GM12878 (cell line): Measurements from ENCODE around the gene PCCB. TPM values are rescaled to one million over a fixed set of nuclear protein-coding genes. Genes with fewer than 3 reads are reported as not detected.
"Not testable (repeated sequence)": the region's sequence is repeated elsewhere in the genome, so short reads cannot be mapped to it uniquely, and the experiment has no call there.

Experiments
- ATAC-seq: fragments of 200-7000 bp; cut with Tn5 transposase; 3 replicates; pipeline ENCODE4 v1.9.1; 2020; ENCODE audit warnings: mild to moderate bottlenecking, moderate library complexity
- BruUV-seq: library from RNA; stranded (reverse); fragments of 400-500 nt; replicated peaks from 2 replicates; lab custom pipeline; 2021; lab: Mats Ljungman, UMichigan
- CTCF ChIA-PET: fragments of 300-600 bp; sonication (Branson Sonifier 250); formaldehyde crosslinking; extraction: SDS; loops from one replicate; lab custom pipeline; 2021; ENCODE audit warnings: inconsistent platforms; lab: Yijun Ruan, JAX
- POLR2A ChIA-PET: fragments of 350-600 bp; formaldehyde crosslinking; extraction: SDS; loops from one replicate; lab custom pipeline; 2021; ENCODE audit warnings: inconsistent platforms; lab: Charles Lee
- RAD21 ChIA-PET: fragments of 300-600 bp; sonication (Branson Sonifier 250); formaldehyde crosslinking; loops from one replicate; lab custom pipeline; 2023; ENCODE audit warnings: antibody characterized with exemption; ENCODE audit not compliant: unreplicated experiment; lab: Charles Lee
- SMC1A ChIA-PET: fragments of 300-600 bp; sonication (Branson Sonifier 250); formaldehyde crosslinking; loops from one replicate; lab custom pipeline; 2023; ENCODE audit not compliant: unreplicated experiment, uncharacterized antibody; lab: Charles Lee
- DNase-seq: peaks from one replicate; pipeline ENCODE4 v3.0.0-alpha.2; 2011; ENCODE audit warnings: low read depth, low spot score
- FAIRE-seq: peaks from 3 replicates; lab custom pipeline; 2011; peaks lifted over from hg19 to GRCh38; lab: Jason Lieb, UNC
- H2AFZ ChIP-seq: 2 replicates; pipeline ENCODE4 v1.6.0; 2011; ENCODE audit warnings: low read depth, low read length, control low read depth; ENCODE audit not compliant: control insufficient read depth
- H3K27ac ChIP-seq: 2 replicates; pipeline ENCODE4 v1.5.1; 2011; ENCODE audit warnings: control low read depth; ENCODE audit not compliant: control insufficient read depth, insufficient read depth
- H3K27me3 ChIP-seq, 2 experiments: replicated peaks in 1 of 2; 2 replicates each; pipeline versions ENCODE4 v1.6.0 to v1.6.1; 2011; ENCODE audit warnings: low read length in 1 of 2; ENCODE audit not compliant: control insufficient read depth in 2 of 2, insufficient read depth in 2 of 2
- H3K36me3 ChIP-seq, 2 experiments: 2 replicates each; pipeline ENCODE4 v1.5.1; 2011; ENCODE audit warnings: low read length in 1 of 2; ENCODE audit not compliant: control insufficient read depth in 2 of 2, insufficient read depth in 2 of 2
- H3K4me1 ChIP-seq: 2 replicates; pipeline ENCODE4 v1.6.1; 2011; ENCODE audit warnings: mild to moderate bottlenecking, low read length, moderate library complexity, mixed read lengths; ENCODE audit not compliant: control insufficient read depth, insufficient read depth
- H3K4me2 ChIP-seq: 2 replicates; pipeline ENCODE4 v1.6.0; 2011; ENCODE audit warnings: control low read depth; ENCODE audit not compliant: control insufficient read depth, insufficient read depth
- H3K4me3 ChIP-seq: fragments of 200-600 bp; sonication (generic); 2 replicates; pipeline ENCODE4 v1.5.1; 2016
- H3K79me2 ChIP-seq: 2 replicates; pipeline ENCODE4 v1.6.0; 2011; ENCODE audit warnings: low read length; ENCODE audit not compliant: control insufficient read depth, insufficient read depth
- H3K9ac ChIP-seq: 2 replicates; pipeline ENCODE4 v1.8.0; 2011; ENCODE audit warnings: low read length, control low read depth, mixed read lengths; ENCODE audit not compliant: control insufficient read depth, insufficient read depth
- H3K9me3 ChIP-seq: replicated peaks from 3 replicates; pipeline ENCODE4 v1.5.1; 2011; ENCODE audit warnings: mild to moderate bottlenecking, low read length; ENCODE audit not compliant: control insufficient read depth, insufficient read depth
- H4K20me1 ChIP-seq: 2 replicates; pipeline ENCODE4 v1.6.0; 2011; ENCODE audit not compliant: control insufficient read depth, insufficient read depth
- HDGF ChIP-seq: fragments of 450-650 bp; IDR thresholded peaks from 2 replicates; pipeline ENCODE4 v1.6.1; 2016; ENCODE audit warnings: antibody characterized with exemption
- POLR2AphosphoS2 ChIP-seq: IDR thresholded peaks from 2 replicates; pipeline ENCODE4 v1.6.1; 2011; ENCODE audit warnings: low read depth, mild to moderate bottlenecking, low read length, improper control_type of control experiment, moderate library complexity
- WGBS: methylation state at CpG from one replicate; pipeline ENCODE4 v1.1.6; 2016; ENCODE audit warnings: low lambda C conversion rate; ENCODE audit not compliant: insufficient replicate concordance, insufficient coverage; ENCODE audit errors: missing lambda C conversion rate; 5-methylcytosine and 5-hydroxymethylcytosine counted together
- in situ Hi-C: fragments of 300-500 bp; cut with MboI; formaldehyde crosslinking; loops from 9 replicates; pipeline ENCODE4 v1.14.3; 2018; ENCODE audit warnings: mixed read lengths
- intact Hi-C: fragments of 100-400 bp; cut with micrococcal nuclease; formaldehyde crosslinking; loops from one replicate; pipeline ENCODE4 v1.14.2; 2022; ENCODE audit not compliant: unreplicated experiment
- polyA plus RNA-seq, 11 experiments: library from polyadenylated mRNA; depleted of rRNA in 4 of 11; unstranded in 6 of 11; stranded (reverse) in 5 of 11; fragments of >200 nt; fragmentation: Nextera tagmentation in 4 of 11; fragmentation: Illumina TruSeq in 1 of 11; extraction: Ambion mirVana in 4 of 11; extraction: Trizol in 1 of 11; gene quantifications; 1 replicate in 1 of 11; 2 replicates in 10 of 11; pipeline versions ENCODE4 v1.2.1 to v1.2.3, GENCODE V29; 2011 to 2016; ENCODE audit warnings: inconsistent platforms in 2 of 11, missing spikeins in 2 of 11, low read depth in 1 of 11
- total RNA-seq, 4 experiments: library from RNA; depleted of rRNA in 3 of 4; stranded (reverse); fragments of >200 nt in 3 of 4; fragmentation: Illumina TruSeq in 1 of 4; extraction: Trizol in 1 of 4; gene quantifications; 2 replicates each; pipeline versions ENCODE4 v1.2.1 to v1.2.3, GENCODE V29; 2013 to 2021
- TF ChIP-seq, protein P1 (sequence below): fragments of 450-650 bp; IDR thresholded peaks from 2 replicates; pipeline ENCODE4 v1.6.1; 2018; ENCODE audit warnings: mild to moderate bottlenecking, low read depth, moderate library complexity; ENCODE audit not compliant: partially characterized antibody

The PCCB gene
- total and polyA plus RNA-seq, 10 of the 15 experiments (the other 5 are each of a cell fraction or from before 2014, with no cell fraction given): 67.2 to 133 (median 86.9) TPM

DNA sequence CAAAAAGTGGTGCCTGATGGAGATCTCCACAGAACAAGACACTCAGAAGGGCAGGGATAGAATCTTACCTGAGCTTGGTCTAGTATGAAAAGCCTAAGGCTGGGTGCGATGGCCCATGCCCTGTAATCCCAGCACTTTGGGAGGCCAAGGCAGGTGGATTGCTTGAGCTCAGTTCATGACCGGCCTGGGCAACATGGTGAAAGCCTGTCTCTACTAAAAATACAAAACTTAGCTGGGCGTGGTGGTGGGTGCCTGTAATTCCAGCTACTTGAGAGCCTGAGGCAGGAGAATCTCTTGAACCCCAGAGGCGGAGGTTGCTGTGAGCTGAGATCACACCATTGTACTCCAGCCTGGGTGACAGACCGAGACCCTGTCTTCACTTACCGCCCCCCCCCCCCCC, 84.6 kb downstream of the PCCB start:
- WGBS: 100% methylated on average over 6 of the region's 6 CpGs
- CTCF ChIA-PET: interaction anchor here (1.3 to 2.1 kb wide), 3 partner anchors 17 to 260 kb away, joined by 3 to 11 read pairs (median 5); no protein-coding TSS in a partner anchor
- H3K4me1 ChIP-seq, H3K27ac ChIP-seq, BruUV-seq, H3K36me3 ChIP-seq, H3K4me2 ChIP-seq, H4K20me1 ChIP-seq, H3K79me2 ChIP-seq, H3K9me3 ChIP-seq, H2AFZ ChIP-seq, H3K9ac ChIP-seq, H3K4me3 ChIP-seq, FAIRE-seq, ATAC-seq, POLR2A ChIA-PET, in situ Hi-C loops, H3K27me3 ChIP-seq, DNase-seq: not testable (repeated sequence)
- SMC1A ChIA-PET: interaction anchor here (1.8 kb wide), 1 partner anchor 418 kb away, joined by 5 read pairs; the partner anchor contains the start of gene STAG1
- intact Hi-C loops: loop anchor here (5.0 kb wide), 1 partner anchor 262 kb away; no protein-coding TSS in a partner anchor
- RAD21 ChIA-PET: interaction anchor here (0.7 to 1.1 kb wide), 2 partner anchors 8 to 260 kb away, joined by 3 to 5 read pairs; no protein-coding TSS in a partner anchor

DNA sequence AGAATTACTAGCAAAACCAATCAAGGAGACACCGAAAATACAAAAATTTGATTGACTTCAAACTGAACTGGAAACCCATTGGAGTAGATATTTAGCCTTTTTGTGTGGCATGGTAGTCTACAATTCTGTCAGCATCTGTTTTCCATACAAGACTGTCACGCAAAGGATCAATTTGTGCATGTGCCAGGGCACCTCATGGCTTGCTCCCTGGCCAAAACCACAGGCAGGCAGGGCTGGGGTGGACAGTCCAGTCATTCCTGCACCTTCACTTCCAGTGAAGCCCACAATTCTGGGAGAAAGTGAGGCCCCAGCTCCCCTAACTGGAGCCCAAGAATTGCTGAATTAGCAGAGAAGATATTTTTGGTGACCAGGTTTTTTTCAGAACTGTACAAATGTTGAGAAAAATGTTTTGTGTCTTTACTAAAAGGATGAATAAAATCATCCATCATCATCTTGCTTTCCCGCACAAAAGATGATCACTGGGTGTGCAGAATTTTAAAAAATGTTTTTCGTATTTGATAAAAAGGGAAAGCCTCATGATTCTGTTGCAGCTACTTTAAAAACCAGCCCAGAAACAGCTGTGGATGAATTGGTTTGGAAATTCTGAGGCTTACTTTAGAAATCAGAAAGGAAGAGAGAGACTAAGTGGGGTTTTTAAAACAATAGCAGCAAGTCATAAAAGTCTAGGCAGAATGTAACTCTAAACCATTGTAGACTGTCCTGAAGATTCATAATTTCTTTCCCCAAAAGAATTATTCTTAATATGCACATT, 86.4 kb downstream of the PCCB start:
- BruUV-seq: no TSS peak

More for the DNA sequence above, 86.4 kb downstream of the PCCB start:
- Histone ChIP-seq H4K20me1 (no peaks in the 10 kb centered on the region), H3K27ac (no peak overlapping the region), H3K79me2 (no peaks in the 10 kb centered on the region), H3K9me3 (no peaks in the 10 kb centered on the region), H3K4me2 (no peak overlapping the region), H3K4me1 (no peaks in the 10 kb centered on the region), H3K4me3 (no peak overlapping the region), H2AFZ (no peak overlapping the region), H3K9ac (no peak overlapping the region), H3K36me3 (peaks cover 4 to 9% of the 10 kb centered on the region in 2 experiments), H3K27me3 (no peaks in the 10 kb centered on the region)
- TF ChIP-seq, protein P1, sequence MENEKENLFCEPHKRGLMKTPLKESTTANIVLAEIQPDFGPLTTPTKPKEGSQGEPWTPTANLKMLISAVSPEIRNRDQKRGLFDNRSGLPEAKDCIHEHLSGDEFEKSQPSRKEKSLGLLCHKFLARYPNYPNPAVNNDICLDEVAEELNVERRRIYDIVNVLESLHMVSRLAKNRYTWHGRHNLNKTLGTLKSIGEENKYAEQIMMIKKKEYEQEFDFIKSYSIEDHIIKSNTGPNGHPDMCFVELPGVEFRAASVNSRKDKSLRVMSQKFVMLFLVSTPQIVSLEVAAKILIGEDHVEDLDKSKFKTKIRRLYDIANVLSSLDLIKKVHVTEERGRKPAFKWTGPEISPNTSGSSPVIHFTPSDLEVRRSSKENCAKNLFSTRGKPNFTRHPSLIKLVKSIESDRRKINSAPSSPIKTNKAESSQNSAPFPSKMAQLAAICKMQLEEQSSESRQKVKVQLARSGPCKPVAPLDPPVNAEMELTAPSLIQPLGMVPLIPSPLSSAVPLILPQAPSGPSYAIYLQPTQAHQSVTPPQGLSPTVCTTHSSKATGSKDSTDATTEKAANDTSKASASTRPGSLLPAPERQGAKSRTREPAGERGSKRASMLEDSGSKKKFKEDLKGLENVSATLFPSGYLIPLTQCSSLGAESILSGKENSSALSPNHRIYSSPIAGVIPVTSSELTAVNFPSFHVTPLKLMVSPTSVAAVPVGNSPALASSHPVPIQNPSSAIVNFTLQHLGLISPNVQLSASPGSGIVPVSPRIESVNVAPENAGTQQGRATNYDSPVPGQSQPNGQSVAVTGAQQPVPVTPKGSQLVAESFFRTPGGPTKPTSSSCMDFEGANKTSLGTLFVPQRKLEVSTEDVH: no peak
- TF ChIP-seq HDGF (no peak), POLR2AphosphoS2 (no peak)
- DNase-seq: no peak
- no peak for ATAC-seq
- ChIA-PET CTCF (interaction anchor here (1.3 to 2.1 kb wide), 3 partner anchors 15 to 258 kb away, joined by 3 to 11 read pairs (median 7); no protein-coding TSS in a partner anchor), POLR2A (no interaction called here), SMC1A (interaction anchor here (1.0 kb wide), 1 partner anchor 20 kb away, joined by 3 read pairs; no protein-coding TSS in a partner anchor), RAD21 (no interaction called here)
- in situ Hi-C loops (no loop called here), intact Hi-C loops (loop anchor here (5.0 kb wide), 1 partner anchor 264 kb away; no protein-coding TSS in a partner anchor)
- FAIRE-seq: no peak
- WGBS: 81% methylated on average over 4 of the region's 4 CpGs
